Measurements from ENCODE around the gene ATRNL1.

Gene ATRNL1

GRCh38 chr10:115720121-115720520 is 627.0 kb downstream of the ATRNL1 start:
- TF ChIP-seq EZH2phosphoT487 (IDR thresholded peaks at IDR 0.05; ENCODE audit: borderline replicate concordance, low read length) (no peak), CTCF (IDR thresholded peaks at IDR 0.05; ENCODE audit: low read depth, low read length, poor library complexity, severe bottlenecking) (no peak)

DNA sequence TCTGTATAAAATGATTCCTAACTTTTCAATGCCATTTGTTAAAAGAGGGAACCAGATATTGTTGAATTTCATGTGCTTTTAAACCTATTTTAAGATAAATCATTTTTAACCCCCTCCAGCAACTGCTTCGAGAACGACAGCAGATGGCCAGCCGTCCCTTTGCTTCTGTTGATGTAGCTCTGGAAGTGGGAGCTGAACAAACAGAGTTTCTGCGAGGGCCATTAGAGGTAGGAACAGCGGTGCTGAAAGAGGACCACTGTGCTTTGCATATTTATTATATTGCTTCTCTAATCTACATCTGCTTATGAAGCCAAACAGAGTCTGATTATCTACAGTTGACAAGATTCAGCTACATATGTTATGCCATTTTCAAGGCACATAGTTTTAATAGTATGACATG is 634.0 kb downstream of the ATRNL1 start:
- H3K27ac ChIP-seq (ENCODE audit: low read depth, low read length) = no peak overlapping the region
- no peaks in the 10 kb centered on the region for H3K4me1 ChIP-seq (ENCODE audit: control insufficient read depth, low read length)
- TF ChIP-seq EZH2phosphoT487 (IDR thresholded peaks at IDR 0.05; ENCODE audit: borderline replicate concordance, low read length) (no peak), CTCF (IDR thresholded peaks at IDR 0.05; ENCODE audit: low read depth, low read length, poor library complexity, severe bottlenecking) (no peak)
- no peaks in the 10 kb centered on the region for H3F3A ChIP-seq (ENCODE audit: control insufficient read depth, insufficient read depth)
- H4K20me1 ChIP-seq (ENCODE audit: control insufficient read depth, insufficient read depth, low read depth, low read length) = no peaks in the 10 kb centered on the region
- H3K4me3 ChIP-seq (ENCODE audit: low read length) = no peak overlapping the region
- H3K9me2 ChIP-seq (replicated peaks; ENCODE audit: control insufficient read depth, low read length) = no peaks in the 10 kb centered on the region
- no peaks in the 10 kb centered on the region for H3K9me3 ChIP-seq (ENCODE audit: control insufficient read depth, insufficient read depth, low read length)
- no peaks in the 10 kb centered on the region for H3K36me3 ChIP-seq (ENCODE audit: control insufficient read depth, low read length)
- no peak overlapping the region for H3K4me2 ChIP-seq (ENCODE audit: low read length)
- no peaks in the 10 kb centered on the region for H3K79me2 ChIP-seq (ENCODE audit: control insufficient read depth, low read length)
- H3K27me3 ChIP-seq (ENCODE audit: control insufficient read depth, low read length) = no peaks in the 10 kb centered on the region

More at GRCh38 chr10:115720121-115720520, 627.0 kb downstream of the ATRNL1 start:
- Histone ChIP-seq H3K9me2 (replicated peaks; ENCODE audit: control insufficient read depth, low read length) (no peaks in the 10 kb centered on the region), H3K27ac (ENCODE audit: low read depth, low read length) (no peak overlapping the region), H3K4me1 (ENCODE audit: control insufficient read depth, low read length) (no peaks in the 10 kb centered on the region), H3K36me3 (ENCODE audit: control insufficient read depth, low read length) (no peaks in the 10 kb centered on the region), H4K20me1 (ENCODE audit: control insufficient read depth, insufficient read depth, low read depth, low read length) (no peaks in the 10 kb centered on the region), H3K79me2 (ENCODE audit: control insufficient read depth, low read length) (no peaks in the 10 kb centered on the region), H3K4me2 (ENCODE audit: low read length) (no peak overlapping the region), H3K9me3 (ENCODE audit: control insufficient read depth, insufficient read depth, low read length) (no peaks in the 10 kb centered on the region), H3K4me3 (ENCODE audit: low read length) (no peak overlapping the region), H3K27me3 (ENCODE audit: control insufficient read depth, low read length) (no peaks in the 10 kb centered on the region), H3F3A (ENCODE audit: control insufficient read depth, insufficient read depth) (no peaks in the 10 kb centered on the region)

GRCh38 chr10:115744089-115744488 is 650.9 kb downstream of the ATRNL1 start:
- no peaks in the 10 kb centered on the region for H3K4me1 ChIP-seq (ENCODE audit: control insufficient read depth, low read length)
- H3K27ac ChIP-seq (ENCODE audit: low read depth, low read length) = no peak overlapping the region
- H3F3A ChIP-seq (ENCODE audit: control insufficient read depth, insufficient read depth) = no peaks in the 10 kb centered on the region
- H3K9me2 ChIP-seq (replicated peaks; ENCODE audit: control insufficient read depth, low read length) = no peaks in the 10 kb centered on the region
- H3K9me3 ChIP-seq (ENCODE audit: control insufficient read depth, insufficient read depth, low read length) = no peaks in the 10 kb centered on the region
- no peak overlapping the region for H3K4me2 ChIP-seq (ENCODE audit: low read length)
- no peaks in the 10 kb centered on the region for H3K36me3 ChIP-seq (ENCODE audit: control insufficient read depth, low read length)
- TF ChIP-seq EZH2phosphoT487 (IDR thresholded peaks at IDR 0.05; ENCODE audit: borderline replicate concordance, low read length) (no peak), CTCF (IDR thresholded peaks at IDR 0.05; ENCODE audit: low read depth, low read length, poor library complexity, severe bottlenecking) (no peak)
- H3K79me2 ChIP-seq (ENCODE audit: control insufficient read depth, low read length) = no peaks in the 10 kb centered on the region
- H4K20me1 ChIP-seq (ENCODE audit: control insufficient read depth, insufficient read depth, low read depth, low read length) = no peaks in the 10 kb centered on the region
- H3K4me3 ChIP-seq (ENCODE audit: low read length) = no peak overlapping the region
- no peaks in the 10 kb centered on the region for H3K27me3 ChIP-seq (ENCODE audit: control insufficient read depth, low read length)

DNA sequence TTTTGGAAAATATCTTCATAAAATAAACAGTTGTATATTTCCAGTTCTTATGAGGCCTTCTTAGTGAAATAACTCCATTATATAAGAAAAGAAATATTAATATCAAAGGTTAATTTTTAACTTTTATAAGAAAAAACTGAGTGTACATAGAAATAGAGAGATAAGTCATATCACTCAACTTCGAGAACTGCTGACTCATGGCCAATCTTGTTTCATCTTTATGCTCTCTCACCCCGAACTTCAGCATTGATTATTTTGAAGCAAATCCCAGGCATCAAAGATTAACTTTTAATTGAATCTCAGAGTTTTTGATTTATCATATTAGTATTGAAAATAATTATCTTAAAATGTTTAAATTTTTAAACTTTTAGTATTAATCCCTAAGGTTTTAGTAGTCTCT is 652.8 kb downstream of the ATRNL1 start:
- Histone ChIP-seq H3K4me2 (ENCODE audit: low read length) (no peak overlapping the region), H3K27me3 (ENCODE audit: control insufficient read depth, low read length) (no peaks in the 10 kb centered on the region), H3K4me1 (ENCODE audit: control insufficient read depth, low read length) (no peaks in the 10 kb centered on the region), H4K20me1 (ENCODE audit: control insufficient read depth, insufficient read depth, low read depth, low read length) (no peaks in the 10 kb centered on the region), H3K27ac (ENCODE audit: low read depth, low read length) (no peak overlapping the region), H3K9me3 (ENCODE audit: control insufficient read depth, insufficient read depth, low read length) (no peaks in the 10 kb centered on the region), H3K79me2 (ENCODE audit: control insufficient read depth, low read length) (no peaks in the 10 kb centered on the region), H3K4me3 (ENCODE audit: low read length) (no peak overlapping the region), H3K9me2 (replicated peaks; ENCODE audit: control insufficient read depth, low read length) (no peaks in the 10 kb centered on the region), H3K36me3 (ENCODE audit: control insufficient read depth, low read length) (no peaks in the 10 kb centered on the region), H3F3A (ENCODE audit: control insufficient read depth, insufficient read depth) (no peaks in the 10 kb centered on the region)
- TF ChIP-seq EZH2phosphoT487 (IDR thresholded peaks at IDR 0.05; ENCODE audit: borderline replicate concordance, low read length) = no peak
- TF ChIP-seq CTCF (IDR thresholded peaks at IDR 0.05; ENCODE audit: low read depth, low read length, poor library complexity, severe bottlenecking) = no peak

Measured in DOHH2 (cell line).